SK-N-SH (cell line): ENCODE measurements around the gene MYBPH. TPM values are rescaled to one million over a fixed set of nuclear protein-coding genes. Genes with fewer than 3 reads are reported as not detected.
A peak's percentile ranks its signal among the peaks of the same experiment; 100 is the strongest.

ENCODE experiments used
- CTCF ChIA-PET: fragments of 300-600, 350-600 bp; formaldehyde crosslinking; extraction: SDS; loops from one replicate; lab custom pipeline; 2021; lab: Yijun Ruan, JAX
- POLR2A ChIA-PET: fragments of 350-600 bp; sonication (Branson Sonifier 250); formaldehyde crosslinking; extraction: SDS; loops from one replicate; lab custom pipeline; 2020; ENCODE audit warnings: antibody characterized with exemption, inconsistent platforms; lab: Yijun Ruan, JAX
- DNase-seq: peaks from one replicate; pipeline ENCODE4 v3.0.0; 2012
- H2AFZ ChIP-seq: fragments of 200-600 bp; sonication (generic); 2 replicates; pipeline ENCODE4 v1.8.1; 2016; ENCODE audit warnings: antibody characterized with exemption, mild to moderate bottlenecking, low read depth
- H3F3A ChIP-seq: fragments of 200-600 bp; sonication (generic); replicated peaks from 2 replicates; pipeline ENCODE3; 2016; ENCODE audit warnings: antibody characterized with exemption, mild to moderate bottlenecking; ENCODE audit not compliant: insufficient read depth
- H3K27ac ChIP-seq, 2 experiments: fragments of 200-500 bp in 1 of 2; fragments of 200-600 bp in 1 of 2; sonication (Bioruptor generic) in 1 of 2; sonication (generic), shearing (Covaris generic) in 1 of 2; 2 replicates each; pipeline versions ENCODE4 v1.5.1 to v1.6.1; 2014 to 2016; ENCODE audit warnings: low read depth in 2 of 2, inconsistent platforms in 1 of 2, low read length in 1 of 2, mild to moderate bottlenecking in 1 of 2, mixed read lengths in 1 of 2
- H3K27me3 ChIP-seq: fragments of 200-600 bp; sonication (generic), shearing (Covaris generic); 2 replicates; pipeline ENCODE4 v1.6.1; 2016; ENCODE audit warnings: mixed run types; ENCODE audit not compliant: insufficient read depth
- H3K36me3 ChIP-seq, 2 experiments: fragments of 200-500 bp in 1 of 2; fragments of 200-600 bp in 1 of 2; sonication (Bioruptor generic) in 1 of 2; sonication (generic) in 1 of 2; replicated peaks in 1 of 2; 2 replicates each; pipeline versions ENCODE3 to v1.5.1; 2014 to 2016; ENCODE audit warnings: low read length in 1 of 2, mild to moderate bottlenecking in 1 of 2; ENCODE audit not compliant: insufficient read depth in 2 of 2, control insufficient read depth in 1 of 2
- H3K4me1 ChIP-seq, 2 experiments: fragments of 200-500 bp in 1 of 2; fragments of 200-600 bp in 1 of 2; sonication (Bioruptor generic) in 1 of 2; sonication (generic), shearing (Covaris generic) in 1 of 2; 2 replicates each; pipeline versions ENCODE4 v1.5.1 to v1.6.1; 2014 to 2016; ENCODE audit warnings: low read depth in 1 of 2, low read length in 1 of 2, mixed run types in 1 of 2; ENCODE audit not compliant: insufficient read depth in 2 of 2, control insufficient read depth in 1 of 2
- H3K4me2 ChIP-seq: fragments of 200-600 bp; sonication (generic), shearing (Covaris generic); 2 replicates; pipeline ENCODE4 v1.6.1; 2017; ENCODE audit warnings: mixed run types
- H3K4me3 ChIP-seq, 2 experiments: fragments of 200-500 bp in 1 of 2; fragments of 200-600 bp in 1 of 2; sonication (Bioruptor generic) in 1 of 2; sonication (generic), shearing (Covaris generic) in 1 of 2; 2 replicates each; pipeline versions ENCODE4 v1.5.1 to v1.8.1; 2014 to 2016; ENCODE audit warnings: low read depth in 2 of 2, inconsistent platforms in 1 of 2, low read length in 1 of 2, mild to moderate bottlenecking in 1 of 2, mixed read lengths in 1 of 2, moderate library complexity in 1 of 2
- H3K79me2 ChIP-seq: fragments of 200-600 bp; sonication (generic); 2 replicates; pipeline ENCODE4 v1.8.1; 2017; ENCODE audit warnings: mild to moderate bottlenecking; ENCODE audit not compliant: insufficient read depth
- H3K9ac ChIP-seq: fragments of 200-600 bp; sonication (generic); 2 replicates; pipeline ENCODE4 v1.6.1; 2017; ENCODE audit warnings: mixed run types
- H3K9me2 ChIP-seq: fragments of 200-600 bp; sonication (generic); 2 replicates; pipeline ENCODE4 v1.6.1; 2017; ENCODE audit warnings: mixed run types
- H3K9me3 ChIP-seq: fragments of 200-600 bp; sonication (generic); 2 replicates; pipeline ENCODE4 v1.6.1; 2017; ENCODE audit warnings: mixed run types, mild to moderate bottlenecking, moderate library complexity
- H4K20me1 ChIP-seq: fragments of 200-600 bp; sonication (generic); 2 replicates; pipeline ENCODE4 v1.6.1; 2017; ENCODE audit warnings: mild to moderate bottlenecking, mixed run types; ENCODE audit not compliant: insufficient read depth
- CHD2 ChIP-seq: fragments of 150-350 bp; IDR thresholded peaks from 2 replicates; pipeline ENCODE4 v1.6.1; 2018; ENCODE audit warnings: low read length; ENCODE audit not compliant: partially characterized antibody
- CTCF ChIP-seq: fragments of 200-600 bp; sonication (generic); IDR thresholded peaks from 2 replicates; pipeline ENCODE4 v1.6.1; 2017; ENCODE audit warnings: antibody characterized with exemption, mild to moderate bottlenecking, moderate library complexity
- ELF1 ChIP-seq: IDR thresholded peaks from 2 replicates; pipeline ENCODE4 v1.4.0; 2012
- EP300 ChIP-seq, 2 experiments: IDR thresholded peaks; 2 replicates each; pipeline versions ENCODE4 v1.4.0 to v1.6.1; 2012; ENCODE audit warnings: borderline replicate concordance in 1 of 2, low read depth in 1 of 2, low read length in 1 of 2
- EZH2phosphoT487 ChIP-seq: fragments of 200-600 bp; sonication (generic); IDR thresholded peaks from 2 replicates; pipeline ENCODE4 v1.6.1; 2017; ENCODE audit warnings: low read depth, mixed run types, mild to moderate bottlenecking, antibody characterized with exemption, moderate library complexity, borderline replicate concordance
- IRF3 ChIP-seq: fragments of 150-350 bp; IDR thresholded peaks from 2 replicates; pipeline ENCODE4 v1.6.1; 2016; ENCODE audit warnings: mild to moderate bottlenecking, low read depth, low read length
- JUND ChIP-seq: IDR thresholded peaks from 2 replicates; pipeline ENCODE4 v1.4.0; 2012
- MAX ChIP-seq: IDR thresholded peaks from 2 replicates; pipeline ENCODE4 v1.4.0; 2012; ENCODE audit warnings: low read depth
- MXI1 ChIP-seq: IDR thresholded peaks from 2 replicates; pipeline ENCODE4 v1.6.1; 2012; ENCODE audit warnings: mild to moderate bottlenecking, low read depth, low read length, improper control_type of control experiment
- POLR2AphosphoS5 ChIP-seq: IDR thresholded peaks from 2 replicates; pipeline ENCODE4 v1.6.1; 2012; ENCODE audit warnings: low read depth, low read length
- RAD21 ChIP-seq: IDR thresholded peaks from 2 replicates; pipeline ENCODE4 v1.6.1; 2012; ENCODE audit warnings: mild to moderate bottlenecking, low read length
- RCOR1 ChIP-seq: fragments of 150-350 bp; IDR thresholded peaks from 2 replicates; pipeline ENCODE4 v1.6.1; 2017; ENCODE audit warnings: antibody characterized with exemption, low read length
- REST ChIP-seq: IDR thresholded peaks from 2 replicates; pipeline ENCODE4 v1.6.1; 2012; ENCODE audit warnings: mild to moderate bottlenecking, low read depth, low read length, moderate library complexity
- RFX5 ChIP-seq: IDR thresholded peaks from 2 replicates; pipeline ENCODE4 v1.6.1; 2012; ENCODE audit warnings: mild to moderate bottlenecking, improper control_type of control experiment, low read length
- SMC3 ChIP-seq: IDR thresholded peaks from 2 replicates; pipeline ENCODE4 v1.6.1; 2012; ENCODE audit warnings: low read depth, low read length, improper control_type of control experiment
- TEAD4 ChIP-seq: IDR thresholded peaks from 2 replicates; pipeline ENCODE4 v1.4.0; 2012; ENCODE audit warnings: mild to moderate bottlenecking, borderline replicate concordance; ENCODE audit not compliant: insufficient read depth
- ZBTB33 ChIP-seq: IDR thresholded peaks from 2 replicates; pipeline ENCODE4 v1.4.0; 2012; ENCODE audit warnings: low read depth, borderline replicate concordance
- WGBS: methylation state at CpG from one replicate; pipeline ENCODE4 v1.1.6; 2017; ENCODE audit warnings: low lambda C conversion rate; 5-methylcytosine and 5-hydroxymethylcytosine counted together
- polyA plus RNA-seq, 3 experiments: library from polyadenylated mRNA; depleted of rRNA; stranded (reverse); fragments of >200 nt; gene quantifications; 2 replicates each; pipeline ENCODE4 v1.2.3, GENCODE V29; 2012

MYBPH gene
- polyA plus RNA-seq, 1 of the 3 experiments (the other 2 are of a cell fraction) = 0.12 TPM

GRCh38 chr1:203181586-203182386 lies 6.2 kb upstream of the MYBPH start (continued):
- TF ChIP-seq ZBTB33 (no peak), MAX (no peak), EZH2phosphoT487 (no peak), TEAD4 (no peak)

- Histone ChIP-seq H3K9me2 (no peaks in the 10 kb centered on the region), H2AFZ (no peak overlapping the region), H3K9ac (no peak overlapping the region), H4K20me1 (no peaks in the 10 kb centered on the region), H3K4me1 (peaks cover 17 to 37% of the 10 kb centered on the region in 2 experiments; a peak in 2 of 4 replicates), H3F3A (no peaks in the 10 kb centered on the region), H3K27ac (no peak overlapping the region), H3K79me2 (no peaks in the 10 kb centered on the region), H3K9me3 (no peaks in the 10 kb centered on the region), H3K4me2 (no peak overlapping the region), H3K27me3 (no peaks in the 10 kb centered on the region), H3K4me3 (no peak overlapping the region), H3K36me3 (no peaks in the 10 kb centered on the region)
- POLR2A ChIA-PET = no interaction called here
- DNase-seq = peak; percentile 49
- CTCF ChIA-PET = interaction anchor here (1.0 to 3.6 kb wide), 6 partner anchors 9 to 141 kb away, joined by 3 to 11 read pairs (median 9); no protein-coding TSS in a partner anchor
- 80% methylated on average over 11 of the region's 11 CpGs for WGBS
- TF ChIP-seq CHD2 = no peak
- TF ChIP-seq SMC3 = no peak
- TF ChIP-seq TEAD4 = no peak
- no peak for TF ChIP-seq REST
- no peak for TF ChIP-seq ZBTB33
- no peak for TF ChIP-seq IRF3
- TF ChIP-seq EP300 (IDR thresholded peaks at IDR 0.05; ENCODE audit: borderline replicate concordance in 1 of 2, low read depth in 1 of 2, low read length in 1 of 2) = no peak
- no peak for TF ChIP-seq RAD21
- TF ChIP-seq CTCF = no peak
- no peak for TF ChIP-seq RFX5
- no peak for TF ChIP-seq ELF1
- TF ChIP-seq JUND = no peak
- TF ChIP-seq RCOR1 = no peak
- TF ChIP-seq POLR2AphosphoS5 = no peak
- TF ChIP-seq MXI1 = no peak
These were observed 5.1 kb upstream of the MYBPH start for GRCh38 chr1:203180611-203181330.
